GM19452 (cell line): ENCODE data around the gene FAM228B.
"Not testable (repeated sequence)": the region's sequence is repeated elsewhere in the genome, so short reads cannot be mapped to it uniquely, and the experiment has no call there.

ENCODE experiments used
- ATAC-seq: cut with Tn5 transposase; IDR thresholded peaks from one replicate; pipeline ENCODE4 v1.9.1; 2021; ENCODE audit not compliant: unreplicated experiment

The FAM228B gene

DNA sequence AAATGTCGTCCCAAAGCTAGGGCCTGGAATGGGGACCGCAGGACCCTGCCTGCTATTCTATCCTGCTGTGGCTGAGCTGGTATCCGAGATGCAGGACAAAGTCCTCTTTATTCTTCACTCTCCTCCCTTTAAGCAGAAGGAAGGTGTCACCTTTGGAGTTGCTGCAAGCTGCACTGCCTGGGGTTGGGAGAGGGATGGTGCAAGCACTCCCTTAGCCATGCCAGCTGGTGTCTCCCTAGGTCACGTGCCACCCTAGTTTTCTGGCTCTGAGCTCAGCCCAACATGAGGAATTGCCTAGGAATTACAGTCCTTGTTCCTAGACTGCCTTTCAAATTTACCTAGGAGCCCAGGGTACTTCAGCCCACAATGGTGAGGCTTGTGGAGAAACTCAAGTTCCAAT is 30.2 kb downstream of the FAM228B start:
- no peak for ATAC-seq

GRCh38 chr2:24158131-24158530 is 34.9 kb downstream of the FAM228B start:
- no peak for ATAC-seq

GRCh38 chr2:24159708-24160107 is 36.4 kb downstream of the FAM228B start:
- ATAC-seq = no peak

GRCh38 chr2:24160761-24161160 is 37.5 kb downstream of the FAM228B start:
- no peak for ATAC-seq

- ATAC-seq = no peak
Measured at GRCh38 chr2:24162494-24162893, 39.2 kb downstream of the FAM228B start.

DNA sequence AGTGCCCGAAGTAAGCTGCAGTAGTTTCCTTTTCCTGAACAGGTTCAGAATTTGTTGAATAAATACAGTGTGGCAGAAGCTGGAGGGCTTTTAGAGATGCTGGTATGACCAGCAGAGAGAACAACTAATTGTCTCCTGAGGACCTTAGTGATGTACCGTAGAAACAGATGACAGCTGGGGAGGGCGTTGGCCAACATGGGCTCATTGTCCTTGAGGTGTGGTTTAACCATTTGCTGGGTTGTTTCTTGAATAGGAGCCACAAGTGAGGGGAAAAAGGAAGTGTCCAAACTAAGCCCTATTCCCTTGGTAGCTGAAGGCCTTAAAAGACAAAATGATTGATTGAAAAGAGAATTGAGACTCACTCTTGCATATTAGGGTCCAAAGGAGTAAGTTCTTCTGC is 39.9 kb downstream of the FAM228B start:
- no peak for ATAC-seq

DNA sequence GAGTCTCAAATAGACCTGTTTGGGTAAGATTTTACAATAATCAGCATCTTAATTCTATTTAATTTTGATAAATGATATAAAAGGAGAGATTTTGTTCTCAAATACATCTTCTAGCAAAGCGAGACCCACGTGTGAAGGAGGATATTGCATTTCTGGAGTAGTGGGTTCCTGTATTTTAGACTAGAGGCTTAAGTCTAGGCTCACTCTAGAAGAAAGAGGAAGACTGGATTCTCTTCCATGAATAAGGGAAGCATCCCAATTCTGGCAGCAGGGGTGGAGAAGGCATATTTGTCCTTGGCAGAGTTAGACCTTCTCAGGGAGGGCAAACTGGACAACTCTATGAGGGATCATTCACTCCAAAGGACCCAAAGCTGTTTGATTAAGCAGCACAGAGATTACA is 40.3 kb downstream of the FAM228B start:
- ATAC-seq = no peak

DNA sequence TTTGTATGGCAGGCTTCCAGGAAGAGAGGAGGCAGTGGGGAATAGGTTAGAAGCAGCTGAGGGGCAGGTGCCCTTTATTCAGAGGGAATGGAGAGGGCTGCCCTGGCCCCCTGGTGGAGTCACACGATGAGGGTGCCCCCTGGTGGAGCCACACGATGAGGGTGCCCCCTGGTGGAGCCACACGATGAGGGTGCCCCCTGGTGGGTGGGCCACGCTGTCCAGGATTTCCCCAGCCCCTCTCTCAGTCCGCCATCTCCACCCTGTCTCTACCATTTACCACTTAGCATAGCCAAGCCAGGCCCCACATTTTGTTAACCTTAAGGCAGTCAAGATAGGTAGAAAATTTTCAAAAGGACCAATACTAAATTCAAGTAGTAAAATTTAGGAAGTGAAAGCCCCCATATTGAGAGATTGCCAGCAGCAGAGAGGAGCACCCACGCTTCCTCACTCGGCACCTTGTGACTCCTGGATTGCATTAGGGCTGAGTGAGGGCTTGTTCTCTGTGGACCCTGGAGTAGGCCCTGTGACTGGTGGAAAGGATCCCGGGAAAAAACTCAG is 41.2 kb downstream of the FAM228B start:
- peak; percentile 74 for ATAC-seq

DNA sequence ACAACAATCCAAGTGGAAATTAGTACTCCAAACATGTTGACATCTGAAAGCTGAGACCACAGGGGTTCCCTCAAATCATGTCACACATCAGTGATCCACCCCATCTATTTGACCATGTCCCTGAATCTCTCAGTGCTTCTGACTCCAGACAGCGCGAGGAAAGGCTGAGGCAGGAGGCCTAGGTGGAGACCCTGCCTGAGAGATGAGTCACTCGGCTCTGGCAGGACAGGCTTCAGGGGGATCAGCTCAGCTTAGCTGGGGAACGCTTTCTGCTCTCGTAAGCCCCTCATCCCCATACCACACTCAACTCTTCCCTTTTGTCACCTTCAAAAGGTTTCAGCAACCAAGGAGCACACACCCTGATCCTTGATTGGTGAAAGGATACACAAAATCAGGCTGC is 45.8 kb downstream of the FAM228B start:
- no peak for ATAC-seq

- no peak for ATAC-seq
Measured at GRCh38 chr2:24174851-24175277, 51.6 kb downstream of the FAM228B start, which contains the start of gene FAM228A. FAM228A (plus strand) TSS chr2:24175053; CDS start chr2:24175481, 428 bp downstream.

GRCh38 chr2:24175631-24176187 is 52.4 kb downstream of the FAM228B start:
- ATAC-seq = no peak

- ATAC-seq = no peak
Measured at GRCh38 chr2:24176326-24176725, 53.1 kb downstream of the FAM228B start.

GRCh38 chr2:24179683-24180082 is 56.4 kb downstream of the FAM228B start:
- no peak for ATAC-seq

DNA sequence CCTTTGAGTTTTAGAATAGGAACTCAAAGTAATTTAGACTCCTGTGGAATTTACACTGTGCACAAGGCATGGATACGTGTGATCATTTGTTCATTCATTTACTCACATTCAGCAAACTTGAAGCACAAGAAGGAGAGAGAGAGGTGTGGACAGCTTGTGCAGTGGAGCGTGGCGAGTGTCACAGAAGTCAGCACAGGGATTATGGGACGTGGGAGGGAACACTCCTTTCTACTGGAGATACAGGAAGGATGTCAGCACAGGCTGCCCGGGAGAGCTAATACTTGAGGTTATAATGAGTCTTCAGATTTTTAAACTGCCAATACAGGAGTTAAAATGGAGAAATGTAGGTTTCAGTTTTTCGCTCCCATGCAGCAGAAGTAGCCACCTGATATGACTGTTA is 58.6 kb downstream of the FAM228B start:
- no peak for ATAC-seq

DNA sequence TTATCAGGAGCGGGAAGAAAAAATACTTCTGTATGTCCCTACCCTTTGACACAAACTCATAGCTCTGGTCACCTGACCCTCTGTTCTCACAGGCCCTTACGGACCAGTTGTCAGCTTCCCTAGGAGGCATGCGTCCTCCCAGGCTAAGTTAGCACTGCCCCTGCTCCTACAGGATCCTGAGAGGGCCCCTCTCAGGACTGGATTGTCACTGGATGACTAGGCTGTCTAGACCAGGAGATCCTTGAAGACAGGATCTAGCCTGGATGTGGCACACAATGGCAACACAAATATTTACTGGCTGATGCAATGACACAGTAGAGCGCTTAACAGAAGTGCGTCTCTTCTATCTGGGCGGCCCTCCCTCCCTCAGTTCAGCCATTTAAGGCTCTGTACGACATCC is 59.2 kb downstream of the FAM228B start:
- no peak for ATAC-seq

DNA sequence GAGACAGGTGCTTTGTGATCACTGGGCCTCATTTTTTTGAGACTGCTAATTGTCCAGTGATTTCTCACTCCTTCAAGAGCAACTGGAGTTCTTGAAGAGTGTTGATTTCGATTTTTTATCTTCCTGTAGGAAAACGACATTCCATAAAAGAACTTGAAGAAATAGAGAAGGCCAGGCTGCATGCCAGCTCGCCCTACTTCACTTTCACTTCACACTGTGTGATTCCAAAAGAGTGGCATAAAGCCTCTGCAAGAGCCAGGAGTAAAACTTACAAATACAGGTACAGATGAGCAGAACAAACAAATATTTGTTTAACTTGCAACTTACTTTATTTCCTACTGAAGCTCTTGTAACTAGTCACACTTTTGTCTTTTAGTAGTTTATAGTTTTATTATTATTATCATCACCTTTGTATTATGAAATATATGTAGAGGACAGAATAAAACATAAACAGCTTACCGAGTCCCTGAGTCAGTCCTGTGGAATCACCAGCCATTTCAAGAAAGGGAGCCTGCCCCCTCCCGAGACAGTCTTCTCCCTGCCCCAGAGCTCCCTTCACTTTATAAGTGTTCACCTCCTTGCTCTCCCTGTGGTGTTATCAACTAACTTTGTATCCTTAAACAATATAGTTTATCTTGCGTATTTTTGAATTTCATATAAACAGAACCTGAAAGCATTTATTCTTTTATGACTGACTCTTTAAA is 60.2 kb downstream of the FAM228B start:
- ATAC-seq = no peak

GRCh38 chr2:24189551-24189950 is 66.3 kb downstream of the FAM228B start:
- no peak for ATAC-seq

DNA sequence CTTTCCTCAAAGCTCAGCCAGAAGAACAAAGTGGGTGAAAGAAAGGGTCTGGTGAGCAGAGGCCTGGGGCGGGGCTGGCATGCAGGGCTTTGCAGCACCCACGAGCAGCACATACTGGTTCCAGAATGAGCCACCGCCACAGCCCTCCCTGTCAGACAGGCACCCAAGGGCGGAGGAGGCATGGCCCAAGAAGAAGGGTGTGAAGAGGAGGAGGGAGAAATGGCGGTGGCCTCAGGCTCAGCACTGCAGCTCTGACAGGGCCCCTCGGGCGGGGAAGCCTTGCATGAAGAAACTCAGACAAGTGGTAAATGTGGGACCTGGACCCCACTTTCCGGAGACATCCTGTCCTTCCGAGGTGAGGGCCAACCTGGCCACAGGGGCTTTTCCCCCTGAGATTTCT is 67.2 kb downstream of the FAM228B start:
- no peak for ATAC-seq

GRCh38 chr2:24191156-24191555 is 67.9 kb downstream of the FAM228B start:
- no peak for ATAC-seq

DNA sequence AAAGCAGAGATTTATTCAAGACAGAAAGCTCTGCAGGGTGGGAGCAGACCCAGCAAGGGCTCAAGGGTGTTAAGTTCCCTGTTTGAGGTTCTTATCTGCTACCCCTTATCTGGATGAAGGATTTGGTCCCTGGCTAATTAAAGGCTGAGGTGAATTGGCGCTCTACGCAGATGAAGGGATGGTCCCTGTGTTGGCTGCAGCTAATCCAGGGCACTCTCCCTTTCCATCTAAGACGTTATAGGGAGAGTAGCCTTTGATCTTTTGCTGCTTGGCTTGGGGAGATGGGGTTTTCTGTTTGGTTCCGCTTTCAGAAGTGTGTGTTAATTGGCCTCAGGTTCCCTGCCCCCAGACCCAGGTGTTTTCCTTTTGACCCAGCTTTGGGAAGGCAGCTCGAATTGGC is 68.6 kb downstream of the FAM228B start:
- ATAC-seq = no peak

DNA sequence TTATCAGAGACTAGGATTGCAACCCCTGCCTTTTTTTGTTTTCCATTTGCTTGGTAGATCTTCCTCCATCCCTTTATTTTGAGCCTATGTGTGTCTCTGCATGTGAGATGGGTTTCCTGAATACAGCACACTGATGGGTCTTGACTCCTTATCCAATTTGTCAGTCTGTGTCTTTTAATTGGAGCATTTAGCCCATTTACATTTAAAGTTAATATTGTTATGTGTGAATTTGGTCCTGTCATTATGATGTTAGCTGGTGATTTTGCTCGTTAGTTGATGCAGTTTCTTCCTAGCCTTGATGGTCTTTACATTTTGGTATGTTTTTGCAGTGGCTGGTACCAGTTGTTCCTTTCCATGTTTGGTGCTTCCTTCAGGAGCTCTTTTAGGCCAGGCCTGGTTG is 73.9 kb downstream of the FAM228B start:
- not testable (repeated sequence) for ATAC-seq

DNA sequence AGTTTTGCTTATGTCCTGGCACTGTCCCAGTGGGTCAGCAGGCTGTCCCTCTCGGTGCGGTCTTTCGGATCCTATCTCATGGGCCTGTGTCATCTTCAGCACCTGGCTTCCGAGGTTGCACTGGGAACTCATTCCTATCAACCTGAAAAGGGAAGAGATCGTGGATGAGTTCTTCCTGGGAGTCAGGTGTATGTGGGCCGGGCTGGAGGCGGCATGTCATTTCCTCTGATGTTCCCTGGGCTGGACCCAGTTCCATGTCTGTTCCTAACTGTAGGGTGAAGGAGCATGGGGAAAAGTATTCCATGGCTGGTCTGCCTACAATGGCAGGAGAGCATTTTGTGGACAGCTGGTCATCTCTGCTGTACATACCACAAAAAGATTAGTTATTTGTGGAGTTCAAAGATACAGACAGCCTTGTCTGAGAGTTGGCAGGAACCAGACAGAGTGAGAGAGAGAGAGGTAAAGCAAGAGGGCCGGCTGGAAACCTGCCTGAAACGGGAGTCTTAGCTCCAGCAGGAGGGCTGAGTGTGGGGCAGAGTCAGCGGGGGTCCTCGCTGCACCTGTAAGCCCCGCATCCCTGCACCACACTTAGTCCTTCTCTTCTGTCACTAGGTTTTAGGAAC is 76.8 kb downstream of the FAM228B start:
- no peak for ATAC-seq
